ENCODE data around the gene MTF1. TPM values are rescaled to one million over a fixed set of nuclear protein-coding genes. Genes with fewer than 3 reads are reported as not detected.

MTF1 gene
- total and polyA plus RNA-seq, 4 donors, result 2.6 to 23.3 (median 10.8) TPM

- Histone ChIP-seq H3K4me1 (ENCODE audit: control insufficient read depth in 5 of 5, insufficient read depth in 5 of 5, low read length in 5 of 5) (peaks cover 0 to 20% (median 0%) of the 10 kb centered on the region in 5 donors), H3K27me3 (ENCODE audit: control insufficient read depth in 3 of 3, insufficient read depth in 3 of 3, low read length in 2 of 3) (peaks cover 0 to 15% (median 14%) of the 10 kb centered on the region in 3 donors), H3K9me3 (ENCODE audit: control insufficient read depth in 4 of 4, insufficient read depth in 3 of 4, low read length in 3 of 4) (no peaks in the 10 kb centered on the region), H3K9ac (ENCODE audit: insufficient read depth in 1 of 2, low read length in 2 of 2) (no peak overlapping the region), H3K27ac (ENCODE audit: low read depth in 1 of 2, low read length in 1 of 2) (no peak overlapping the region), H3K4me3 (no peak overlapping the region), H3K36me3 (ENCODE audit: control insufficient read depth in 4 of 4, insufficient read depth in 4 of 4, low read length in 4 of 4) (peaks cover 0 to 15% (median 0%) of the 10 kb centered on the region in 4 donors)
- DNase-seq (peak; percentile 64 to 78 (median 76)), ATAC-seq (ENCODE audit: insufficient read depth, low FRiP score) (no peak)
- WGBS, 2 donors, result 26 to 28% methylated on average over 22 of the region's 22 CpGs
- TF ChIP-seq, protein P1, sequence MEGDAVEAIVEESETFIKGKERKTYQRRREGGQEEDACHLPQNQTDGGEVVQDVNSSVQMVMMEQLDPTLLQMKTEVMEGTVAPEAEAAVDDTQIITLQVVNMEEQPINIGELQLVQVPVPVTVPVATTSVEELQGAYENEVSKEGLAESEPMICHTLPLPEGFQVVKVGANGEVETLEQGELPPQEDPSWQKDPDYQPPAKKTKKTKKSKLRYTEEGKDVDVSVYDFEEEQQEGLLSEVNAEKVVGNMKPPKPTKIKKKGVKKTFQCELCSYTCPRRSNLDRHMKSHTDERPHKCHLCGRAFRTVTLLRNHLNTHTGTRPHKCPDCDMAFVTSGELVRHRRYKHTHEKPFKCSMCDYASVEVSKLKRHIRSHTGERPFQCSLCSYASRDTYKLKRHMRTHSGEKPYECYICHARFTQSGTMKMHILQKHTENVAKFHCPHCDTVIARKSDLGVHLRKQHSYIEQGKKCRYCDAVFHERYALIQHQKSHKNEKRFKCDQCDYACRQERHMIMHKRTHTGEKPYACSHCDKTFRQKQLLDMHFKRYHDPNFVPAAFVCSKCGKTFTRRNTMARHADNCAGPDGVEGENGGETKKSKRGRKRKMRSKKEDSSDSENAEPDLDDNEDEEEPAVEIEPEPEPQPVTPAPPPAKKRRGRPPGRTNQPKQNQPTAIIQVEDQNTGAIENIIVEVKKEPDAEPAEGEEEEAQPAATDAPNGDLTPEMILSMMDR (IDR thresholded peaks at IDR 0.05; ENCODE audit: control extremely low read depth, extremely low read depth), result no peak
Observed at GRCh38 chr1:37795340-37796125, 63.9 kb downstream of the MTF1 start.

GRCh38 chr1:37794372-37795339 is 64.7 kb downstream of the MTF1 start:
- peak overlapping the region; percentile 59 for H3K4me3 ChIP-seq
- ATAC-seq (ENCODE audit: insufficient read depth, low FRiP score) (no peak), DNase-seq (no peak)
- H3K27me3 ChIP-seq (ENCODE audit: control insufficient read depth in 3 of 3, insufficient read depth in 3 of 3, low read length in 2 of 3), result peaks cover 0 to 17% (median 14%) of the 10 kb centered on the region in 3 donors
- no peak overlapping the region for H3K9ac ChIP-seq (ENCODE audit: insufficient read depth in 1 of 2, low read length in 2 of 2)
- TF ChIP-seq, protein P1 (IDR thresholded peaks at IDR 0.05; ENCODE audit: control extremely low read depth, extremely low read depth), result no peak
- peaks cover 0 to 20% (median 0%) of the 10 kb centered on the region in 5 donors for H3K4me1 ChIP-seq (ENCODE audit: control insufficient read depth in 5 of 5, insufficient read depth in 5 of 5, low read length in 5 of 5)
- WGBS, 2 donors, result 11 to 15% methylated on average over 44 to 59 of the region's 59 CpGs
- H3K27ac ChIP-seq (ENCODE audit: low read depth in 1 of 2, low read length in 1 of 2), result no peak overlapping the region
- H3K36me3 ChIP-seq (ENCODE audit: control insufficient read depth in 4 of 4, insufficient read depth in 4 of 4, low read length in 4 of 4), result peaks cover 0 to 6% (median 0%) of the 10 kb centered on the region in 4 donors
- no peaks in the 10 kb centered on the region for H3K9me3 ChIP-seq (ENCODE audit: control insufficient read depth in 4 of 4, insufficient read depth in 3 of 4, low read length in 3 of 4)

- Histone ChIP-seq H3K9me3 (ENCODE audit: control insufficient read depth in 4 of 4, insufficient read depth in 3 of 4, low read length in 3 of 4) (no peaks in the 10 kb centered on the region), H3K9ac (ENCODE audit: insufficient read depth in 1 of 2, low read length in 2 of 2) (no peak within 1 kb of the TSS), H3K4me1 (ENCODE audit: control insufficient read depth in 5 of 5, insufficient read depth in 5 of 5, low read length in 5 of 5) (peaks cover 0 to 20% (median 0%) of the 10 kb centered on the region in 5 donors), H3K36me3 (ENCODE audit: control insufficient read depth in 4 of 4, insufficient read depth in 4 of 4, low read length in 4 of 4) (no peaks in the 10 kb centered on the region), H3K27me3 (ENCODE audit: control insufficient read depth in 3 of 3, insufficient read depth in 3 of 3, low read length in 2 of 3) (peaks cover 0 to 18% (median 14%) of the 10 kb centered on the region in 3 donors), H3K4me3 (peak within 1 kb of the TSS; percentile 59), H3K27ac (ENCODE audit: low read depth in 1 of 2, low read length in 1 of 2) (no peak within 1 kb of the TSS)
- 0 to 1% methylated on average over 56 to 81 of the region's 82 CpGs for WGBS, 2 donors
- ATAC-seq (ENCODE audit: insufficient read depth, low FRiP score), result peak; percentile 83
- TF ChIP-seq, protein P1 (IDR thresholded peaks at IDR 0.05; ENCODE audit: control extremely low read depth, extremely low read depth), result no peak
- DNase-seq, result peak; percentile 39 to 69 (median 48)
Observed at GRCh38 chr1:37793773-37794371, 65.5 kb downstream of the MTF1 start, which contains the start of gene MANEAL. Gene MANEAL (plus strand): TSS chr1:37793847. CDS start chr1:37794183, 336 bp downstream.

All from lung (tissue), 12 donors.